GM12878 (cell line): Measurements from ENCODE around the gene BATF. TPM values are rescaled to one million over a fixed set of nuclear protein-coding genes. Genes with fewer than 3 reads are reported as not detected.

Source experiments
- ATAC-seq: fragments of 200-7000 bp; cut with Tn5 transposase; 3 replicates; pipeline ENCODE4 v1.9.1; 2020; ENCODE audit warnings: mild to moderate bottlenecking, moderate library complexity
- BruUV-seq: library from RNA; stranded (reverse); fragments of 400-500 nt; replicated peaks from 2 replicates; lab custom pipeline; 2021; lab: Mats Ljungman, UMichigan
- CTCF ChIA-PET: fragments of 300-600 bp; sonication (Branson Sonifier 250); formaldehyde crosslinking; extraction: SDS; loops from one replicate; lab custom pipeline; 2021; ENCODE audit warnings: inconsistent platforms; lab: Yijun Ruan, JAX
- POLR2A ChIA-PET: fragments of 350-600 bp; formaldehyde crosslinking; extraction: SDS; loops from one replicate; lab custom pipeline; 2021; ENCODE audit warnings: inconsistent platforms; lab: Charles Lee
- RAD21 ChIA-PET: fragments of 300-600 bp; sonication (Branson Sonifier 250); formaldehyde crosslinking; loops from one replicate; lab custom pipeline; 2023; ENCODE audit warnings: antibody characterized with exemption; ENCODE audit not compliant: unreplicated experiment; lab: Charles Lee
- SMC1A ChIA-PET: fragments of 300-600 bp; sonication (Branson Sonifier 250); formaldehyde crosslinking; loops from one replicate; lab custom pipeline; 2023; ENCODE audit not compliant: unreplicated experiment, uncharacterized antibody; lab: Charles Lee
- DNase-seq: peaks from one replicate; pipeline ENCODE4 v3.0.0-alpha.2; 2011; ENCODE audit warnings: low read depth, low spot score
- FAIRE-seq: peaks from 3 replicates; lab custom pipeline; 2011; peaks lifted over from hg19 to GRCh38; lab: Jason Lieb, UNC
- H2AFZ ChIP-seq: 2 replicates; pipeline ENCODE4 v1.6.0; 2011; ENCODE audit warnings: low read depth, low read length, control low read depth; ENCODE audit not compliant: control insufficient read depth
- H3K27ac ChIP-seq: 2 replicates; pipeline ENCODE4 v1.5.1; 2011; ENCODE audit warnings: control low read depth; ENCODE audit not compliant: control insufficient read depth, insufficient read depth
- H3K27me3 ChIP-seq, 2 experiments: replicated peaks in 1 of 2; 2 replicates each; pipeline versions ENCODE4 v1.6.0 to v1.6.1; 2011; ENCODE audit warnings: low read length in 1 of 2; ENCODE audit not compliant: control insufficient read depth in 2 of 2, insufficient read depth in 2 of 2
- H3K36me3 ChIP-seq, 2 experiments: 2 replicates each; pipeline ENCODE4 v1.5.1; 2011; ENCODE audit warnings: low read length in 1 of 2; ENCODE audit not compliant: control insufficient read depth in 2 of 2, insufficient read depth in 2 of 2
- H3K4me1 ChIP-seq: 2 replicates; pipeline ENCODE4 v1.6.1; 2011; ENCODE audit warnings: mild to moderate bottlenecking, low read length, moderate library complexity, mixed read lengths; ENCODE audit not compliant: control insufficient read depth, insufficient read depth
- H3K4me2 ChIP-seq: 2 replicates; pipeline ENCODE4 v1.6.0; 2011; ENCODE audit warnings: control low read depth; ENCODE audit not compliant: control insufficient read depth, insufficient read depth
- H3K4me3 ChIP-seq: fragments of 200-600 bp; sonication (generic); 2 replicates; pipeline ENCODE4 v1.5.1; 2016
- H3K79me2 ChIP-seq: 2 replicates; pipeline ENCODE4 v1.6.0; 2011; ENCODE audit warnings: low read length; ENCODE audit not compliant: control insufficient read depth, insufficient read depth
- H3K9ac ChIP-seq: 2 replicates; pipeline ENCODE4 v1.8.0; 2011; ENCODE audit warnings: low read length, control low read depth, mixed read lengths; ENCODE audit not compliant: control insufficient read depth, insufficient read depth
- H3K9me3 ChIP-seq: replicated peaks from 3 replicates; pipeline ENCODE4 v1.5.1; 2011; ENCODE audit warnings: mild to moderate bottlenecking, low read length; ENCODE audit not compliant: control insufficient read depth, insufficient read depth
- H4K20me1 ChIP-seq: 2 replicates; pipeline ENCODE4 v1.6.0; 2011; ENCODE audit not compliant: control insufficient read depth, insufficient read depth
- BCL3 ChIP-seq: IDR thresholded peaks from 2 replicates; pipeline ENCODE4 v1.6.1; 2011; ENCODE audit warnings: borderline replicate concordance, low read depth, mild to moderate bottlenecking, moderate library complexity, low read length; ENCODE audit not compliant: insufficient read depth, poor library complexity, severe bottlenecking
- CREM ChIP-seq: IDR thresholded peaks from 2 replicates; pipeline ENCODE4 v1.6.1; 2014; ENCODE audit warnings: antibody characterized with exemption, low read depth
- ELK1 ChIP-seq: IDR thresholded peaks from 2 replicates; pipeline ENCODE4 v1.6.1; 2012; ENCODE audit warnings: low read depth, low read length, improper control_type of control experiment
- EP300 ChIP-seq, 2 experiments: fragments of 150-350 bp in 1 of 2; IDR thresholded peaks; 2 replicates each; pipeline ENCODE4 v1.6.1; 2011 to 2012; ENCODE audit warnings: low read depth in 2 of 2, low read length in 2 of 2, borderline replicate concordance in 1 of 2, improper control_type of control experiment in 1 of 2, inconsistent platforms in 1 of 2; ENCODE audit not compliant: control insufficient read depth in 1 of 2
- GABPA ChIP-seq: IDR thresholded peaks from 2 replicates; pipeline ENCODE4 v1.6.1; 2014; ENCODE audit warnings: antibody characterized with exemption, low read depth, mild to moderate bottlenecking, inconsistent platforms
- POLR2A ChIP-seq: IDR thresholded peaks from 2 replicates; pipeline ENCODE4 v1.6.1; 2011; ENCODE audit warnings: low read depth, mild to moderate bottlenecking, low read length
- RB1 ChIP-seq: fragments of 450-650 bp; formaldehyde crosslinking; IDR thresholded peaks from 2 replicates; pipeline ENCODE4 v1.6.1; 2017; ENCODE audit warnings: mild to moderate bottlenecking, borderline replicate concordance
- TBL1XR1 ChIP-seq: IDR thresholded peaks from 2 replicates; pipeline ENCODE4 v1.6.1; 2012; ENCODE audit warnings: low read depth, low read length, improper control_type of control experiment
- ZBTB33 ChIP-seq: fragments of 450-650 bp; IDR thresholded peaks from 2 replicates; pipeline ENCODE4 v1.6.1; 2017; ENCODE audit warnings: mild to moderate bottlenecking
- WGBS: methylation state at CpG from one replicate; pipeline ENCODE4 v1.1.6; 2016; ENCODE audit warnings: low lambda C conversion rate; ENCODE audit not compliant: insufficient replicate concordance, insufficient coverage; ENCODE audit errors: missing lambda C conversion rate; 5-methylcytosine and 5-hydroxymethylcytosine counted together
- in situ Hi-C: fragments of 300-500 bp; cut with MboI; formaldehyde crosslinking; loops from 9 replicates; pipeline ENCODE4 v1.14.3; 2018; ENCODE audit warnings: mixed read lengths
- intact Hi-C: fragments of 100-400 bp; cut with micrococcal nuclease; formaldehyde crosslinking; loops from one replicate; pipeline ENCODE4 v1.14.2; 2022; ENCODE audit not compliant: unreplicated experiment
- polyA plus RNA-seq, 11 experiments: library from polyadenylated mRNA; depleted of rRNA in 4 of 11; unstranded in 6 of 11; stranded (reverse) in 5 of 11; fragments of >200 nt; fragmentation: Nextera tagmentation in 4 of 11; fragmentation: Illumina TruSeq in 1 of 11; extraction: Ambion mirVana in 4 of 11; extraction: Trizol in 1 of 11; gene quantifications; 1 replicate in 1 of 11; 2 replicates in 10 of 11; pipeline versions ENCODE4 v1.2.1 to v1.2.3, GENCODE V29; 2011 to 2016; ENCODE audit warnings: inconsistent platforms in 2 of 11, missing spikeins in 2 of 11, low read depth in 1 of 11
- total RNA-seq, 4 experiments: library from RNA; depleted of rRNA in 3 of 4; stranded (reverse); fragments of >200 nt in 3 of 4; fragmentation: Illumina TruSeq in 1 of 4; extraction: Trizol in 1 of 4; gene quantifications; 2 replicates each; pipeline versions ENCODE4 v1.2.1 to v1.2.3, GENCODE V29; 2013 to 2021
- TF ChIP-seq, protein P1 (sequence below): IDR thresholded peaks from 2 replicates; pipeline ENCODE4 v1.6.1; 2012; ENCODE audit warnings: mild to moderate bottlenecking, low read depth, low read length
- TF ChIP-seq, protein P2 (sequence below): fragments of 450-650 bp; IDR thresholded peaks from 2 replicates; pipeline ENCODE4 v1.6.1; 2017; ENCODE audit warnings: low read depth, mild to moderate bottlenecking, moderate library complexity

The BATF gene
- total and polyA plus RNA-seq, 10 of the 15 experiments (the other 5 are each of a cell fraction or from before 2014, with no cell fraction given) = 10.0 to 154 (median 103) TPM

- TF ChIP-seq, protein P1, sequence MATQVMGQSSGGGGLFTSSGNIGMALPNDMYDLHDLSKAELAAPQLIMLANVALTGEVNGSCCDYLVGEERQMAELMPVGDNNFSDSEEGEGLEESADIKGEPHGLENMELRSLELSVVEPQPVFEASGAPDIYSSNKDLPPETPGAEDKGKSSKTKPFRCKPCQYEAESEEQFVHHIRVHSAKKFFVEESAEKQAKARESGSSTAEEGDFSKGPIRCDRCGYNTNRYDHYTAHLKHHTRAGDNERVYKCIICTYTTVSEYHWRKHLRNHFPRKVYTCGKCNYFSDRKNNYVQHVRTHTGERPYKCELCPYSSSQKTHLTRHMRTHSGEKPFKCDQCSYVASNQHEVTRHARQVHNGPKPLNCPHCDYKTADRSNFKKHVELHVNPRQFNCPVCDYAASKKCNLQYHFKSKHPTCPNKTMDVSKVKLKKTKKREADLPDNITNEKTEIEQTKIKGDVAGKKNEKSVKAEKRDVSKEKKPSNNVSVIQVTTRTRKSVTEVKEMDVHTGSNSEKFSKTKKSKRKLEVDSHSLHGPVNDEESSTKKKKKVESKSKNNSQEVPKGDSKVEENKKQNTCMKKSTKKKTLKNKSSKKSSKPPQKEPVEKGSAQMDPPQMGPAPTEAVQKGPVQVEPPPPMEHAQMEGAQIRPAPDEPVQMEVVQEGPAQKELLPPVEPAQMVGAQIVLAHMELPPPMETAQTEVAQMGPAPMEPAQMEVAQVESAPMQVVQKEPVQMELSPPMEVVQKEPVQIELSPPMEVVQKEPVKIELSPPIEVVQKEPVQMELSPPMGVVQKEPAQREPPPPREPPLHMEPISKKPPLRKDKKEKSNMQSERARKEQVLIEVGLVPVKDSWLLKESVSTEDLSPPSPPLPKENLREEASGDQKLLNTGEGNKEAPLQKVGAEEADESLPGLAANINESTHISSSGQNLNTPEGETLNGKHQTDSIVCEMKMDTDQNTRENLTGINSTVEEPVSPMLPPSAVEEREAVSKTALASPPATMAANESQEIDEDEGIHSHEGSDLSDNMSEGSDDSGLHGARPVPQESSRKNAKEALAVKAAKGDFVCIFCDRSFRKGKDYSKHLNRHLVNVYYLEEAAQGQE = no peak
- TF ChIP-seq CREM (no peak), GABPA (no peak), POLR2A (no peak), ELK1 (no peak)
Observed at GRCh38 chr14:75522983-75523318, 682 bp downstream of the BATF start (continued).

DNA sequence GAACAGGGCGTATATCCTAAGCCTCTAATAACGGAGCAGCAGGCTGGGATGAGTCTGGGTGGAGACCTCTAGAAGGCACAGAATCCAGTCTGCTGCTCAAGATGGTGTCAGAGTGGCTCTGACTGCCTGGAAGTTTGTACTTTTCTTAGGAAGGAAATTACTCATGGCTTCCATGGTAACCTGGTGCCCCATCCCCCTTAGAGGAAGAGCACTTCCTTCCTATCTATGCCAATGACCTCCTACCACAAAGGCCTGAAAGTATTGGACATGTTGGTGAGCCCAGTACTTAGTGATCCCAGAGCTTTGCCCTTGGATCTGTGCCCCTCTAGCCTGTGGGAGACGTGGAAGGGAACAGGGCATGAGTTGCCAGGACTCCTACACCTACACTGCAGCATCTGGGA, 1.5 kb downstream of the BATF start:
- intact Hi-C loops = loop anchor here (2.0 to 5.0 kb wide), 3 partner anchors 15 to 137 kb away; partner anchors contain the start of genes ERG28 and TTLL5
- ChIA-PET SMC1A (interaction anchor here (1.1 to 19.9 kb wide), 11 partner anchors 5 to 218 kb away, joined by 3 to 619 read pairs (median 57); partner anchors contain the start of genes ERG28, FLVCR2 and TTLL5), RAD21 (interaction anchor here (0.9 to 21.5 kb wide), 9 partner anchors 9 to 215 kb away, joined by 3 to 645 read pairs (median 5); partner anchors contain the start of genes ERG28 and TTLL5), CTCF (interaction anchor here (0.8 to 21.2 kb wide), 7 partner anchors 9 to 218 kb away, joined by 3 to 520 read pairs (median 154); partner anchors contain the start of gene FLVCR2), POLR2A (interaction anchor here (1.0 to 19.7 kb wide), 12 partner anchors 10 to 54 kb away, joined by 4 to 385 read pairs (median 6); no protein-coding TSS in a partner anchor)
- Histone ChIP-seq H3K4me2 (peak overlapping the region; percentile 76), H3K9me3 (no peaks in the 10 kb centered on the region; the same call in 2 of the 3 replicates), H3K9ac (peak overlapping the region; percentile 90), H3K4me1 (peaks cover 31% of the 10 kb centered on the region), H4K20me1 (no peaks in the 10 kb centered on the region), H3K36me3 (peaks cover 4 to 22% of the 10 kb centered on the region in 2 experiments), H3K4me3 (peak overlapping the region; percentile 95), H2AFZ (no peak overlapping the region), H3K79me2 (peaks cover 91% of the 10 kb centered on the region), H3K27ac (peak overlapping the region; percentile 93), H3K27me3 (no peaks in the 10 kb centered on the region)
- BruUV-seq = no TSS peak
- in situ Hi-C loops = no loop called here
- no peak for DNase-seq
- FAIRE-seq = no peak
- 2% methylated on average over 3 of the region's 3 CpGs for WGBS
- ATAC-seq = no peak
- TF ChIP-seq ZBTB33 (no peak), BCL3 (no peak), TBL1XR1 (no peak), EP300 (IDR thresholded peaks at IDR 0.05; ENCODE audit: borderline replicate concordance in 1 of 2, control insufficient read depth in 1 of 2, low read depth in 2 of 2, low read length in 2 of 2) (no peak), RB1 (no peak)
- TF ChIP-seq, protein P2, sequence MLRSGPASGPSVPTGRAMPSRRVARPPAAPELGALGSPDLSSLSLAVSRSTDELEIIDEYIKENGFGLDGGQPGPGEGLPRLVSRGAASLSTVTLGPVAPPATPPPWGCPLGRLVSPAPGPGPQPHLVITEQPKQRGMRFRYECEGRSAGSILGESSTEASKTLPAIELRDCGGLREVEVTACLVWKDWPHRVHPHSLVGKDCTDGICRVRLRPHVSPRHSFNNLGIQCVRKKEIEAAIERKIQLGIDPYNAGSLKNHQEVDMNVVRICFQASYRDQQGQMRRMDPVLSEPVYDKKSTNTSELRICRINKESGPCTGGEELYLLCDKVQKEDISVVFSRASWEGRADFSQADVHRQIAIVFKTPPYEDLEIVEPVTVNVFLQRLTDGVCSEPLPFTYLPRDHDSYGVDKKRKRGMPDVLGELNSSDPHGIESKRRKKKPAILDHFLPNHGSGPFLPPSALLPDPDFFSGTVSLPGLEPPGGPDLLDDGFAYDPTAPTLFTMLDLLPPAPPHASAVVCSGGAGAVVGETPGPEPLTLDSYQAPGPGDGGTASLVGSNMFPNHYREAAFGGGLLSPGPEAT = no peak
